K562 (cell line): ENCODE measurements around the gene S100A1. TPM values are rescaled to one million over a fixed set of nuclear protein-coding genes. Genes with fewer than 3 reads are reported as not detected.

Experiments
- NFIC ChIP-seq: fragments of 450-650 bp; IDR thresholded peaks from 2 replicates; pipeline ENCODE4 v1.6.1; 2017; ENCODE audit warnings: mild to moderate bottlenecking, inconsistent platforms
- SP2 ChIP-seq: IDR thresholded peaks from 2 replicates; pipeline ENCODE4 v1.6.1; 2011; ENCODE audit warnings: mild to moderate bottlenecking, low read depth, low read length, moderate library complexity; ENCODE audit not compliant: poor library complexity, severe bottlenecking; ENCODE audit errors: extremely low read depth
- ZNF384 ChIP-seq: IDR thresholded peaks from 2 replicates; pipeline ENCODE4 v1.6.1; 2012; ENCODE audit warnings: low read depth, low read length, improper control_type of control experiment
- polyA plus RNA-seq, 8 experiments: library from polyadenylated mRNA; depleted of rRNA in 4 of 8; stranded (reverse) in 5 of 8; unstranded in 3 of 8; fragments of >200 nt; fragmentation: Nextera tagmentation in 2 of 8; fragmentation: Illumina TruSeq in 1 of 8; extraction: Ambion mirVana in 2 of 8; extraction: Trizol in 1 of 8; gene quantifications; 2 replicates each; pipeline versions ENCODE4 v1.2.1 to v1.2.3, GENCODE V29; 2011 to 2014; ENCODE audit warnings: inconsistent platforms in 1 of 8, missing spikeins in 1 of 8
- total RNA-seq, 7 experiments: library from RNA; depleted of rRNA in 6 of 7; stranded (reverse); fragments of >200 nt in 6 of 7; fragmentation: Illumina TruSeq in 2 of 7; extraction: Trizol in 2 of 7; gene quantifications; 2 replicates each; pipeline versions ENCODE4 v1.2.1 to v1.2.3, GENCODE V29; 2011 to 2021; ENCODE audit warnings: low replicate concordance in 1 of 7
- TF ChIP-seq, protein P1 (sequence below): fragments of 450-650 bp; IDR thresholded peaks from 2 replicates; pipeline ENCODE4 v1.6.1; 2016; ENCODE audit warnings: mild to moderate bottlenecking, moderate library complexity
- TF ChIP-seq, protein P2 (sequence below), 2 experiments: fragments of 450-650 bp; IDR thresholded peaks; 2 replicates each; pipeline ENCODE4 v1.6.1; 2016
- TF ChIP-seq, protein P3 (sequence below): sonication (generic); formaldehyde crosslinking; IDR thresholded peaks from 2 replicates; pipeline ENCODE4 v1.8.0; 2023; ENCODE audit warnings: mild to moderate bottlenecking, missing genetic modification reagents
- TF ChIP-seq, protein P4 (sequence below): fragments of 200-800 bp; sonication (Bioruptor generic); IDR thresholded peaks from 2 replicates; pipeline ENCODE4 v1.6.1; 2017; ENCODE audit warnings: missing genetic modification characterization, missing compliant biosample characterization

The S100A1 gene
- total and polyA plus RNA-seq, 9 of the 15 experiments (the other 6 are each of a cell fraction or from before 2014, with no cell fraction given) = 0.44 to 30.1 (median 12.7) TPM

DNA sequence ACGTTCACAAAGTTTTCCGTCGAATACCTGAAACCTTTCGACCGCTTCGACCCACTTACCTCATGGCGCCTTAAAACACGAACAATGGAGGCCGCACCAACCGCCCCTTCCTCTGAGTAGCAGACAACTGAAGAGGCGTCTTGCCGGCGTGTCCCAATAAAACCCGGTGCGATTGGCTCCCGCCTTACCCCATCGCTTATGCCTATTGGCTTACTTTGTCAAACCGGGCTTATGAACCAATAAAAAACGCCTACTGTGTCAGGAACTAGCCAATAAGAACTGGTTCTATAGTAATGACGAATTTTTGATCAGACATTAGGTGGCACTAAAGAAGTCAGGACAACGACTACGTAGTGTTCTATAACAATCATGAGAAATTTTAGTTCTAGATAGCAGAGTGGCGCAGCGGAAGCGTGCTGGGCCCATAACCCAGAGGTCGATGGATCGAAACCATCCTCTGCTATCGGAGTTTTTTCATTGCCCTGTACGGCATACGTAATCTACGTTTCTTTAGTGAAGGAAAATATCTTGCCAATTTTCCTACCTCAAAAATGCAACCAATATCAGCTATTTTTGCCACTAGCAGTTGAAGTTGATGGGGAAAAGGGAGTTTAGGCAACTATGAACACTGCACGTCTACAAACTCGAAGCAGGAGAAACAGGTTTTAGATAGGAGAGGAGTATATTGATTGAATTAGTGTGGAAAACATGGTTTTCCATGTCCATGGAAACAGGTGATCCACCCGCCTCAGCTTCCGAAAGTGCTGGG is 42.8 kb downstream of the S100A1 start, which contains the start of gene ILF2 (continued):
- TF ChIP-seq, protein P1, sequence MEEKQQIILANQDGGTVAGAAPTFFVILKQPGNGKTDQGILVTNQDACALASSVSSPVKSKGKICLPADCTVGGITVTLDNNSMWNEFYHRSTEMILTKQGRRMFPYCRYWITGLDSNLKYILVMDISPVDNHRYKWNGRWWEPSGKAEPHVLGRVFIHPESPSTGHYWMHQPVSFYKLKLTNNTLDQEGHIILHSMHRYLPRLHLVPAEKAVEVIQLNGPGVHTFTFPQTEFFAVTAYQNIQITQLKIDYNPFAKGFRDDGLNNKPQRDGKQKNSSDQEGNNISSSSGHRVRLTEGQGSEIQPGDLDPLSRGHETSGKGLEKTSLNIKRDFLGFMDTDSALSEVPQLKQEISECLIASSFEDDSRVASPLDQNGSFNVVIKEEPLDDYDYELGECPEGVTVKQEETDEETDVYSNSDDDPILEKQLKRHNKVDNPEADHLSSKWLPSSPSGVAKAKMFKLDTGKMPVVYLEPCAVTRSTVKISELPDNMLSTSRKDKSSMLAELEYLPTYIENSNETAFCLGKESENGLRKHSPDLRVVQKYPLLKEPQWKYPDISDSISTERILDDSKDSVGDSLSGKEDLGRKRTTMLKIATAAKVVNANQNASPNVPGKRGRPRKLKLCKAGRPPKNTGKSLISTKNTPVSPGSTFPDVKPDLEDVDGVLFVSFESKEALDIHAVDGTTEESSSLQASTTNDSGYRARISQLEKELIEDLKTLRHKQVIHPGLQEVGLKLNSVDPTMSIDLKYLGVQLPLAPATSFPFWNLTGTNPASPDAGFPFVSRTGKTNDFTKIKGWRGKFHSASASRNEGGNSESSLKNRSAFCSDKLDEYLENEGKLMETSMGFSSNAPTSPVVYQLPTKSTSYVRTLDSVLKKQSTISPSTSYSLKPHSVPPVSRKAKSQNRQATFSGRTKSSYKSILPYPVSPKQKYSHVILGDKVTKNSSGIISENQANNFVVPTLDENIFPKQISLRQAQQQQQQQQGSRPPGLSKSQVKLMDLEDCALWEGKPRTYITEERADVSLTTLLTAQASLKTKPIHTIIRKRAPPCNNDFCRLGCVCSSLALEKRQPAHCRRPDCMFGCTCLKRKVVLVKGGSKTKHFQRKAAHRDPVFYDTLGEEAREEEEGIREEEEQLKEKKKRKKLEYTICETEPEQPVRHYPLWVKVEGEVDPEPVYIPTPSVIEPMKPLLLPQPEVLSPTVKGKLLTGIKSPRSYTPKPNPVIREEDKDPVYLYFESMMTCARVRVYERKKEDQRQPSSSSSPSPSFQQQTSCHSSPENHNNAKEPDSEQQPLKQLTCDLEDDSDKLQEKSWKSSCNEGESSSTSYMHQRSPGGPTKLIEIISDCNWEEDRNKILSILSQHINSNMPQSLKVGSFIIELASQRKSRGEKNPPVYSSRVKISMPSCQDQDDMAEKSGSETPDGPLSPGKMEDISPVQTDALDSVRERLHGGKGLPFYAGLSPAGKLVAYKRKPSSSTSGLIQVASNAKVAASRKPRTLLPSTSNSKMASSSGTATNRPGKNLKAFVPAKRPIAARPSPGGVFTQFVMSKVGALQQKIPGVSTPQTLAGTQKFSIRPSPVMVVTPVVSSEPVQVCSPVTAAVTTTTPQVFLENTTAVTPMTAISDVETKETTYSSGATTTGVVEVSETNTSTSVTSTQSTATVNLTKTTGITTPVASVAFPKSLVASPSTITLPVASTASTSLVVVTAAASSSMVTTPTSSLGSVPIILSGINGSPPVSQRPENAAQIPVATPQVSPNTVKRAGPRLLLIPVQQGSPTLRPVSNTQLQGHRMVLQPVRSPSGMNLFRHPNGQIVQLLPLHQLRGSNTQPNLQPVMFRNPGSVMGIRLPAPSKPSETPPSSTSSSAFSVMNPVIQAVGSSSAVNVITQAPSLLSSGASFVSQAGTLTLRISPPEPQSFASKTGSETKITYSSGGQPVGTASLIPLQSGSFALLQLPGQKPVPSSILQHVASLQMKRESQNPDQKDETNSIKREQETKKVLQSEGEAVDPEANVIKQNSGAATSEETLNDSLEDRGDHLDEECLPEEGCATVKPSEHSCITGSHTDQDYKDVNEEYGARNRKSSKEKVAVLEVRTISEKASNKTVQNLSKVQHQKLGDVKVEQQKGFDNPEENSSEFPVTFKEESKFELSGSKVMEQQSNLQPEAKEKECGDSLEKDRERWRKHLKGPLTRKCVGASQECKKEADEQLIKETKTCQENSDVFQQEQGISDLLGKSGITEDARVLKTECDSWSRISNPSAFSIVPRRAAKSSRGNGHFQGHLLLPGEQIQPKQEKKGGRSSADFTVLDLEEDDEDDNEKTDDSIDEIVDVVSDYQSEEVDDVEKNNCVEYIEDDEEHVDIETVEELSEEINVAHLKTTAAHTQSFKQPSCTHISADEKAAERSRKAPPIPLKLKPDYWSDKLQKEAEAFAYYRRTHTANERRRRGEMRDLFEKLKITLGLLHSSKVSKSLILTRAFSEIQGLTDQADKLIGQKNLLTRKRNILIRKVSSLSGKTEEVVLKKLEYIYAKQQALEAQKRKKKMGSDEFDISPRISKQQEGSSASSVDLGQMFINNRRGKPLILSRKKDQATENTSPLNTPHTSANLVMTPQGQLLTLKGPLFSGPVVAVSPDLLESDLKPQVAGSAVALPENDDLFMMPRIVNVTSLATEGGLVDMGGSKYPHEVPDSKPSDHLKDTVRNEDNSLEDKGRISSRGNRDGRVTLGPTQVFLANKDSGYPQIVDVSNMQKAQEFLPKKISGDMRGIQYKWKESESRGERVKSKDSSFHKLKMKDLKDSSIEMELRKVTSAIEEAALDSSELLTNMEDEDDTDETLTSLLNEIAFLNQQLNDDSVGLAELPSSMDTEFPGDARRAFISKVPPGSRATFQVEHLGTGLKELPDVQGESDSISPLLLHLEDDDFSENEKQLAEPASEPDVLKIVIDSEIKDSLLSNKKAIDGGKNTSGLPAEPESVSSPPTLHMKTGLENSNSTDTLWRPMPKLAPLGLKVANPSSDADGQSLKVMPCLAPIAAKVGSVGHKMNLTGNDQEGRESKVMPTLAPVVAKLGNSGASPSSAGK = peak; percentile 35; the same call in 1 of the 2 replicates
- TF ChIP-seq, protein P2, sequence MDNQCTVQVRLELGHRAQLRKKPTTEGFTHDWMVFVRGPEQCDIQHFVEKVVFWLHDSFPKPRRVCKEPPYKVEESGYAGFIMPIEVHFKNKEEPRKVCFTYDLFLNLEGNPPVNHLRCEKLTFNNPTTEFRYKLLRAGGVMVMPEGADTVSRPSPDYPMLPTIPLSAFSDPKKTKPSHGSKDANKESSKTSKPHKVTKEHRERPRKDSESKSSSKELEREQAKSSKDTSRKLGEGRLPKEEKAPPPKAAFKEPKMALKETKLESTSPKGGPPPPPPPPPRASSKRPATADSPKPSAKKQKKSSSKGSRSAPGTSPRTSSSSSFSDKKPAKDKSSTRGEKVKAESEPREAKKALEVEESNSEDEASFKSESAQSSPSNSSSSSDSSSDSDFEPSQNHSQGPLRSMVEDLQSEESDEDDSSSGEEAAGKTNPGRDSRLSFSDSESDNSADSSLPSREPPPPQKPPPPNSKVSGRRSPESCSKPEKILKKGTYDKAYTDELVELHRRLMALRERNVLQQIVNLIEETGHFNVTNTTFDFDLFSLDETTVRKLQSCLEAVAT (IDR thresholded peaks at IDR 0.05) = peak; percentile 16 to 77; a peak in 1 of 4 replicates
- TF ChIP-seq SP2 (peak; percentile 16), NFIC (peak; percentile 86), ZNF384 (peak; percentile 47; the same call in 1 of the 2 replicates)
- TF ChIP-seq, protein P3, sequence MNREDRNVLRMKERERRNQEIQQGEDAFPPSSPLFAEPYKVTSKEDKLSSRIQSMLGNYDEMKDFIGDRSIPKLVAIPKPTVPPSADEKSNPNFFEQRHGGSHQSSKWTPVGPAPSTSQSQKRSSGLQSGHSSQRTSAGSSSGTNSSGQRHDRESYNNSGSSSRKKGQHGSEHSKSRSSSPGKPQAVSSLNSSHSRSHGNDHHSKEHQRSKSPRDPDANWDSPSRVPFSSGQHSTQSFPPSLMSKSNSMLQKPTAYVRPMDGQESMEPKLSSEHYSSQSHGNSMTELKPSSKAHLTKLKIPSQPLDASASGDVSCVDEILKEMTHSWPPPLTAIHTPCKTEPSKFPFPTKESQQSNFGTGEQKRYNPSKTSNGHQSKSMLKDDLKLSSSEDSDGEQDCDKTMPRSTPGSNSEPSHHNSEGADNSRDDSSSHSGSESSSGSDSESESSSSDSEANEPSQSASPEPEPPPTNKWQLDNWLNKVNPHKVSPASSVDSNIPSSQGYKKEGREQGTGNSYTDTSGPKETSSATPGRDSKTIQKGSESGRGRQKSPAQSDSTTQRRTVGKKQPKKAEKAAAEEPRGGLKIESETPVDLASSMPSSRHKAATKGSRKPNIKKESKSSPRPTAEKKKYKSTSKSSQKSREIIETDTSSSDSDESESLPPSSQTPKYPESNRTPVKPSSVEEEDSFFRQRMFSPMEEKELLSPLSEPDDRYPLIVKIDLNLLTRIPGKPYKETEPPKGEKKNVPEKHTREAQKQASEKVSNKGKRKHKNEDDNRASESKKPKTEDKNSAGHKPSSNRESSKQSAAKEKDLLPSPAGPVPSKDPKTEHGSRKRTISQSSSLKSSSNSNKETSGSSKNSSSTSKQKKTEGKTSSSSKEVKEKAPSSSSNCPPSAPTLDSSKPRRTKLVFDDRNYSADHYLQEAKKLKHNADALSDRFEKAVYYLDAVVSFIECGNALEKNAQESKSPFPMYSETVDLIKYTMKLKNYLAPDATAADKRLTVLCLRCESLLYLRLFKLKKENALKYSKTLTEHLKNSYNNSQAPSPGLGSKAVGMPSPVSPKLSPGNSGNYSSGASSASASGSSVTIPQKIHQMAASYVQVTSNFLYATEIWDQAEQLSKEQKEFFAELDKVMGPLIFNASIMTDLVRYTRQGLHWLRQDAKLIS (CRISPR knock-in tag) = peak; percentile 88
- TF ChIP-seq, protein P4, sequence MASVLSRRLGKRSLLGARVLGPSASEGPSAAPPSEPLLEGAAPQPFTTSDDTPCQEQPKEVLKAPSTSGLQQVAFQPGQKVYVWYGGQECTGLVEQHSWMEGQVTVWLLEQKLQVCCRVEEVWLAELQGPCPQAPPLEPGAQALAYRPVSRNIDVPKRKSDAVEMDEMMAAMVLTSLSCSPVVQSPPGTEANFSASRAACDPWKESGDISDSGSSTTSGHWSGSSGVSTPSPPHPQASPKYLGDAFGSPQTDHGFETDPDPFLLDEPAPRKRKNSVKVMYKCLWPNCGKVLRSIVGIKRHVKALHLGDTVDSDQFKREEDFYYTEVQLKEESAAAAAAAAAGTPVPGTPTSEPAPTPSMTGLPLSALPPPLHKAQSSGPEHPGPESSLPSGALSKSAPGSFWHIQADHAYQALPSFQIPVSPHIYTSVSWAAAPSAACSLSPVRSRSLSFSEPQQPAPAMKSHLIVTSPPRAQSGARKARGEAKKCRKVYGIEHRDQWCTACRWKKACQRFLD (CRISPR knock-in tag) = peak; percentile 20; the same call in 1 of the 2 replicates
